ENCODE results near the gene NUP188. TPM values are rescaled to one million over a fixed set of nuclear protein-coding genes. Genes with fewer than 3 reads are reported as not detected.

The NUP188 gene
- total RNA-seq, 1 experiment from 2014 or later: 80.9 TPM

DNA sequence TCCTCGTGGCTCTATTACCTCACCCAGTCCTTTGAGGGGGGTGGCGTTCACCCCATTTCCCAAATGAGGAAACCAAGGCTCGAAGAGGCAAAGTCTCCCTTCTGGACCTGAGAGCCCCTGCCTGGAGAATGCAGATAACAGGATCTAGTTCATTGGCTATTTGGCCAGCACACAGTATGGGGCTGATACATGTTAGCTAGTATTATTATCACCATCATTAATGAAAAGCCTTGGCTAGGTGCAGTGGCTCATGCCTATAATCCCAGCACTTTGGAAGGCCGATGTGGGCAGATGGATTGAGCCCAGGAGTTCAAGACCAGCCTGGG lies 76.4 kb downstream of the NUP188 start:
- Histone ChIP-seq H3K4me3 (ENCODE audit: low read depth, low read length) (no peak overlapping the region), H3K36me3 (ENCODE audit: control insufficient read depth, insufficient read depth, low read length) (no peaks in the 10 kb centered on the region), H3K4me1 (peaks cover 16% of the 10 kb centered on the region), H3K27me3 (replicated peaks; ENCODE audit: control insufficient read depth, insufficient read depth, low read length) (no peaks in the 10 kb centered on the region), H3K9me3 (no peaks in the 10 kb centered on the region)
- intact Hi-C loops (cut with micrococcal nuclease; ENCODE audit: unreplicated experiment): no loop called here
- TF ChIP-seq, protein P1, sequence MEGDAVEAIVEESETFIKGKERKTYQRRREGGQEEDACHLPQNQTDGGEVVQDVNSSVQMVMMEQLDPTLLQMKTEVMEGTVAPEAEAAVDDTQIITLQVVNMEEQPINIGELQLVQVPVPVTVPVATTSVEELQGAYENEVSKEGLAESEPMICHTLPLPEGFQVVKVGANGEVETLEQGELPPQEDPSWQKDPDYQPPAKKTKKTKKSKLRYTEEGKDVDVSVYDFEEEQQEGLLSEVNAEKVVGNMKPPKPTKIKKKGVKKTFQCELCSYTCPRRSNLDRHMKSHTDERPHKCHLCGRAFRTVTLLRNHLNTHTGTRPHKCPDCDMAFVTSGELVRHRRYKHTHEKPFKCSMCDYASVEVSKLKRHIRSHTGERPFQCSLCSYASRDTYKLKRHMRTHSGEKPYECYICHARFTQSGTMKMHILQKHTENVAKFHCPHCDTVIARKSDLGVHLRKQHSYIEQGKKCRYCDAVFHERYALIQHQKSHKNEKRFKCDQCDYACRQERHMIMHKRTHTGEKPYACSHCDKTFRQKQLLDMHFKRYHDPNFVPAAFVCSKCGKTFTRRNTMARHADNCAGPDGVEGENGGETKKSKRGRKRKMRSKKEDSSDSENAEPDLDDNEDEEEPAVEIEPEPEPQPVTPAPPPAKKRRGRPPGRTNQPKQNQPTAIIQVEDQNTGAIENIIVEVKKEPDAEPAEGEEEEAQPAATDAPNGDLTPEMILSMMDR (IDR thresholded peaks at IDR 0.05; ENCODE audit: insufficient read depth in 1 of 2, low read depth in 1 of 2, low read length in 1 of 2, severe bottlenecking in 1 of 2, unreplicated experiment in 1 of 2): no peak
- Mint-ChIP-seq H3K36me3 (ENCODE audit: insufficient read depth, unreplicated experiment) (peaks cover 30% of the 10 kb centered on the region), H3K4me3 (ENCODE audit: unreplicated experiment) (no peak overlapping the region), H3K4me1 (ENCODE audit: low read depth, unreplicated experiment) (peaks cover 36% of the 10 kb centered on the region), H3K27ac (ENCODE audit: unreplicated experiment) (no peak overlapping the region), H3K9me3 (ENCODE audit: unreplicated experiment) (no peaks in the 10 kb centered on the region), H3K27me3 (ENCODE audit: insufficient read depth, unreplicated experiment) (no peaks in the 10 kb centered on the region)
- ChIA-PET CTCF (no interaction called here), POLR2A (no interaction called here)
- DNase-seq: no peak
- no TSS peak for BruUV-seq (replicated peaks)

GRCh38 chr9:129026442-129027223 lies 79.1 kb downstream of the NUP188 start:
- Histone ChIP-seq H3K4me3 (ENCODE audit: low read depth, low read length) (peak overlapping the region; percentile 0; the same call in 1 of the 2 replicates), H3K4me1 (peaks cover 28% of the 10 kb centered on the region), H3K9me3 (no peaks in the 10 kb centered on the region), H3K27me3 (replicated peaks; ENCODE audit: control insufficient read depth, insufficient read depth, low read length) (no peaks in the 10 kb centered on the region), H3K36me3 (ENCODE audit: control insufficient read depth, insufficient read depth, low read length) (no peaks in the 10 kb centered on the region)
- peak; percentile 86 to 88 for DNase-seq
- Mint-ChIP-seq H3K4me3 (ENCODE audit: unreplicated experiment) (peak overlapping the region; percentile 84), H3K4me1 (ENCODE audit: low read depth, unreplicated experiment) (peaks cover 51% of the 10 kb centered on the region), H3K27me3 (ENCODE audit: insufficient read depth, unreplicated experiment) (no peaks in the 10 kb centered on the region), H3K36me3 (ENCODE audit: insufficient read depth, unreplicated experiment) (peaks cover 16% of the 10 kb centered on the region), H3K27ac (ENCODE audit: unreplicated experiment) (peak overlapping the region; percentile 86), H3K9me3 (ENCODE audit: unreplicated experiment) (no peaks in the 10 kb centered on the region)
- intact Hi-C loops (cut with micrococcal nuclease; ENCODE audit: unreplicated experiment): loop anchor here (5.0 kb wide), 1 partner anchor 79 kb away; the partner anchor contains the start of genes DOLK and NUP188
- TF ChIP-seq, protein P1 (IDR thresholded peaks at IDR 0.05; ENCODE audit: insufficient read depth in 1 of 2, low read depth in 1 of 2, low read length in 1 of 2, severe bottlenecking in 1 of 2, unreplicated experiment in 1 of 2): no peak
- ChIA-PET CTCF (no interaction called here), POLR2A (no interaction called here)
- BruUV-seq (replicated peaks): no TSS peak

- intact Hi-C loops (cut with micrococcal nuclease; ENCODE audit: unreplicated experiment): loop anchor here (5.0 kb wide), 1 partner anchor 80 kb away; the partner anchor contains the start of genes DOLK and NUP188
- H3K27me3 ChIP-seq (replicated peaks; ENCODE audit: control insufficient read depth, insufficient read depth, low read length): no peaks in the 10 kb centered on the region
- ChIA-PET CTCF (interaction anchor here (1.0 to 1.1 kb wide), 2 partner anchors 8 to 34 kb away, joined by 9 to 14 read pairs; no protein-coding TSS in a partner anchor), POLR2A (no interaction called here)
- TSS peak; percentile 26 for BruUV-seq (replicated peaks)
- H3K36me3 Mint-ChIP-seq (ENCODE audit: insufficient read depth, unreplicated experiment): peaks cover 10% of the 10 kb centered on the region
- peak overlapping the region; percentile 73 for H3K4me3 ChIP-seq (ENCODE audit: low read depth, low read length)
- no peaks in the 10 kb centered on the region for H3K9me3 ChIP-seq
- no peaks in the 10 kb centered on the region for H3K36me3 ChIP-seq (ENCODE audit: control insufficient read depth, insufficient read depth, low read length)
- peaks cover 28% of the 10 kb centered on the region for H3K4me1 ChIP-seq
- H3K4me3 Mint-ChIP-seq (ENCODE audit: unreplicated experiment): peak overlapping the region; percentile 84
- no peaks in the 10 kb centered on the region for H3K27me3 Mint-ChIP-seq (ENCODE audit: insufficient read depth, unreplicated experiment)
- H3K4me1 Mint-ChIP-seq (ENCODE audit: low read depth, unreplicated experiment): peaks cover 46% of the 10 kb centered on the region
- TF ChIP-seq, protein P1 (IDR thresholded peaks at IDR 0.05; ENCODE audit: insufficient read depth in 1 of 2, low read depth in 1 of 2, low read length in 1 of 2, severe bottlenecking in 1 of 2, unreplicated experiment in 1 of 2): no peak
- peak overlapping the region; percentile 86 for H3K27ac Mint-ChIP-seq (ENCODE audit: unreplicated experiment)
- DNase-seq: no peak
- no peaks in the 10 kb centered on the region for H3K9me3 Mint-ChIP-seq (ENCODE audit: unreplicated experiment)
Observed at GRCh38 chr9:129027224-129027684, 79.8 kb downstream of the NUP188 start.
